Dendritic cell treated with granulocyte-macrophage colony-stimulating factor and Interleukin-4, amounts not matched to agents 40 ng/mL and 50 ng/mL, for 4 days (primary cell): Measurements from ENCODE around the gene PSMD14.
A peak's percentile ranks its signal among the peaks of the same experiment; 100 is the strongest.

Experiments
- H3K27ac Mint-ChIP-seq: one replicate; pipeline ENCODE4 v1.8.0; 2022; ENCODE audit warnings: mild to moderate bottlenecking, mixed read lengths
- H3K27me3 Mint-ChIP-seq: one replicate; pipeline ENCODE4 v1.8.0; 2022; ENCODE audit warnings: mild to moderate bottlenecking, mixed read lengths
- H3K36me3 Mint-ChIP-seq: one replicate; pipeline ENCODE4 v1.8.0; 2022; ENCODE audit warnings: low read depth, mixed read lengths
- H3K4me1 Mint-ChIP-seq: one replicate; pipeline ENCODE4 v1.8.0; 2022; ENCODE audit warnings: low read depth, mixed read lengths
- H3K4me3 Mint-ChIP-seq: one replicate; pipeline ENCODE4 v1.8.0; 2022; ENCODE audit warnings: mild to moderate bottlenecking, moderate library complexity, mixed read lengths
- H3K9me3 Mint-ChIP-seq: one replicate; pipeline ENCODE4 v1.8.0; 2022; ENCODE audit warnings: mixed read lengths
- intact Hi-C: fragments of 100-400 bp; cut with micrococcal nuclease; formaldehyde crosslinking; loops from one replicate; pipeline ENCODE4 v1.15.0; 2022

Gene PSMD14

DNA sequence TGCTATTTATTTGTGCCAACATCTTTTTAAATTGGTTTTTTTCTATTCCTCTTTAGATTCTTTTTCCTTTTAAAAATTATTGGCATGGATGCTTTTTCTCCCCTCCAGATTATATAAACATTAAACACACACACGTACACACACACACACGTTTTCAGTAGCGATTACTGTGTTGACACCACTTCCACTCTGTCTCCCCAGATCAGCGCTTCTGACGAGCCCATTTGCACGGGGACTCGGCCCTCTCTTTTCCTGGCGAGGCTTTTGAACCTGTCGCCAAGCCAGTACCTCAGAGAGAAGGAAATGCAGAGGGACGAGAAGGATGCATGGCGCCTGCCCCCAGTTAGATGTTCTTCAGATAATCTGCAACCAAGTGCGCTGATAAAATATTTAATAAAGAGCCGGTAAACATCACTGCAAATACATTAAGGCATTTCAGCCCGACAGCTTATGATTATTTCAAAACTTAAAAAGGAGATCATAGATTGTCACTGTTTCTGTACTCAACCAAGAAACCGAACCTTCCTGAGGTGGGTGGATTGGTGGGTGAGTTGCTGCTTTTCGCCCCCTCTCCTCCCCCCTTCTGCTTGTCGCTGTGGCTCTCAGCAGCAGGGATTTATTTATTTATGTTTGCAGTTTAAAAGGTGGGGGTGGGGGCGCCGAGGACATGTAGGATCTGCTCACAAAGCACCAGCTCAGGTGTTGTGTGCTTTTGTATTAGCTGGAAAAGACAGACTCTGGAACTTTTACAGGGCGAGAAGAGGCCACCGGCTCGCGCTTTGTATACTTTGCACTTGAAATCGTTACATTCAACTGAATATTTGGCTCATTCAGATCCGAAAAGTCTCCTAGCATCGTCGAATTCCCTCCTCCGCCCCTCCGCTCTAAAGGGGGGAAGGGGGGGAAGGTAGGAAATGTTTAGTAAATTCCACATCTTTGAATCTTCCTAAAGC is 107.1 kb downstream of the PSMD14 start:
- intact Hi-C loops, result no loop called here
- peak overlapping the region; percentile 70 for H3K4me3 Mint-ChIP-seq
- no peaks in the 10 kb centered on the region for H3K9me3 Mint-ChIP-seq
- no peak overlapping the region for H3K27ac Mint-ChIP-seq
- H3K36me3 Mint-ChIP-seq, result peaks cover 9% of the 10 kb centered on the region
- peaks cover 74% of the 10 kb centered on the region for H3K27me3 Mint-ChIP-seq
- peaks cover 49% of the 10 kb centered on the region for H3K4me1 Mint-ChIP-seq

DNA sequence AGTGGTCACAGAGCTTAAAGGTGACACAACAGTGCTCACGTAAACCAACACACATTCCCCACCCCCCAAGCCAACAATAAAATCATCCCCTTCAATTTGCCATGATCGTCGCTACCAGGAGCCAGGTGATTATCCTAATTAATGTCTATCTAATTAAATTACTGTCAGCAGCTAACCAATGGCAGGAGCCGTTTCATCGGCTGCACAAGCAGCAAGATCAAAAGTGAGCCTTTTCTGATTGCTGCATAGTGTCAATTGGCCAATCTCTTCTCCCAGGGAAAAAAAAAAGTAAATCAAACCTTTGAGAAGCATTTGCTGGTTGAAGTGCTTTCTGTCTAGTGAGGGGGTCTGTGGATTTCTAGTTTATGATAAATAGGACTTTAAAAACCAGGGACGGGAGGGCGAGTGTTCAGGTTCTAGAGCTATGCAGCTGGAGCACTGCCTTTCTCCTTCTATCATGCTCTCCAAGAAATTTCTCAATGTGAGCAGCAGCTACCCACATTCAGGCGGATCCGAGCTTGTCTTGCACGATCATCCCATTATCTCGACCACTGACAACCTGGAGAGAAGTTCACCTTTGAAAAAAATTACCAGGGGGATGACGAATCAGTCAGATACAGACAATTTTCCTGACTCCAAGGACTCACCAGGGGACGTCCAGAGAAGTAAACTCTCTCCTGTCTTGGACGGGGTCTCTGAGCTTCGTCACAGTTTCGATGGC is 107.9 kb downstream of the PSMD14 start, which contains the start of gene TBR1:
TSS of gene TBR1 (plus strand) at position 311 of the 721 bp plus-strand sequence. CDS start at position 425, 114 bp downstream.
- intact Hi-C loops, result no loop called here
- Mint-ChIP-seq H3K4me3 (peak within 1 kb of the TSS; percentile 70), H3K4me1 (peaks cover 49% of the 10 kb centered on the region), H3K9me3 (no peaks in the 10 kb centered on the region), H3K27me3 (peaks cover 83% of the 10 kb centered on the region), H3K36me3 (peaks cover 7% of the 10 kb centered on the region), H3K27ac (no peak within 1 kb of the TSS)

DNA sequence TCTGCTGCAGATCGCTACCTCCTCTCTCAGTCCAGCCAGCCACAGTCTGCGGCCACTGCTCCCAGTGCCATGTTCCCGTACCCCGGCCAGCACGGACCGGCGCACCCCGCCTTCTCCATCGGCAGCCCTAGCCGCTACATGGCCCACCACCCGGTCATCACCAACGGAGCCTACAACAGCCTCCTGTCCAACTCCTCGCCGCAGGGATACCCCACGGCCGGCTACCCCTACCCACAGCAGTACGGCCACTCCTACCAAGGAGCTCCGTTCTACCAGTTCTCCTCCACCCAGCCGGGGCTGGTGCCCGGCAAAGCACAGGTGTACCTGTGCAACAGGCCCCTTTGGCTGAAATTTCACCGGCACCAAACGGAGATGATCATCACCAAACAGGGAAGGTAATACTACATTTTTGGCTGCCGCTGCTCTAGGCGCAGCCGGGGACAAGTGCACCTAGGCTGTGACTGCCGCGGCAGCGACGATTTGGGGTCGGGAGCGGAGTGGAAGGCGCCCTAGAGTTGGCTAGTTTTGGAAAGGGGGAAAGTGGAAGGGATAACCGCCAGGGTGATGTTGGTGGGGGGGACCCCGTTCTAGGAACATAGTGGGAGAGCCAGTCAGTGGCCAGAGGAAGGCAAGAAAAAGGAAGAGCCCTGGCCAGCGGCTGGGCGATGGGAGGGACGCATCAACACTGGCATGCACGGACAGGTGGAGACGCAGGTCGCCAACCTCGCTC is 108.6 kb downstream of the PSMD14 start:
- H3K4me3 Mint-ChIP-seq, result no peak overlapping the region
- H3K36me3 Mint-ChIP-seq, result no peaks in the 10 kb centered on the region
- no peak overlapping the region for H3K27ac Mint-ChIP-seq
- intact Hi-C loops, result no loop called here
- H3K27me3 Mint-ChIP-seq, result peaks cover 90% of the 10 kb centered on the region
- no peaks in the 10 kb centered on the region for H3K9me3 Mint-ChIP-seq
- H3K4me1 Mint-ChIP-seq, result peaks cover 49% of the 10 kb centered on the region

DNA sequence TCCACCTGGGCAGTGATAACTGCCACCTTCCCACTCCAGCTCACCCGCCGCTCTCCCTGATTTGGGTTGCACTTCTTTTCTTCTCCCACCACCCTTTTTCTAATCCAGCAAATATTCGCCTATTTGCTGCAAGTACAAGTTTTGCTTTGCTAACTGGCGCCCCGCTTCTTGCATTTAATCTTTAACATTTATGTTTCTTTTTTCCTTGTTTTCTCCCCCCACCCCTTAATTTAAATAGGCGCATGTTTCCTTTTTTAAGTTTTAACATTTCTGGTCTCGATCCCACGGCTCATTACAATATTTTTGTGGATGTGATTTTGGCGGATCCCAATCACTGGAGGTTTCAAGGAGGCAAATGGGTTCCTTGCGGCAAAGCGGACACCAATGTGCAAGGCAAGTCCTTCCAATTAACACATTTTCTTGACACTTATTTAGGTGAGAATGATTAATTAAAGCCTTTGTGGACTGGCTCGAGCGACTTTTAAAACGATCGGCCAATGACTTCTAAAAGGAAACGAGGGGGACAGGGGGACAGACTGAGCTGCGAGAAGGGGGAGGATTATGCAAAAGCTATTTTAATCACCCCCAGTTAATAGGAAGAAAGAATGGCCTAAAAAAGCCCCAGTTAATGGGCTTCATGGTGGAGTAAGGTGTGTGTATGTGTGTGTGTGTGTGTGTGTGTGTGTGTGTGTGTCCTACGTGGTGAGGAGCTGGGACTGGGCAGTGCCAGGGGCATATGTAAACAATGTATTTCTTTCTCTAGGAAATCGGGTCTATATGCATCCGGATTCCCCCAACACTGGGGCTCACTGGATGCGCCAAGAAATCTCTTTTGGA is 109.4 kb downstream of the PSMD14 start:
- H3K36me3 Mint-ChIP-seq, result no peaks in the 10 kb centered on the region
- no peaks in the 10 kb centered on the region for H3K9me3 Mint-ChIP-seq
- H3K27ac Mint-ChIP-seq, result no peak overlapping the region
- intact Hi-C loops, result no loop called here
- no peak overlapping the region for H3K4me3 Mint-ChIP-seq
- peaks cover 98% of the 10 kb centered on the region for H3K27me3 Mint-ChIP-seq
- peaks cover 49% of the 10 kb centered on the region for H3K4me1 Mint-ChIP-seq

- Mint-ChIP-seq H3K4me1 (peaks cover 53% of the 10 kb centered on the region), H3K9me3 (no peaks in the 10 kb centered on the region), H3K27ac (no peak overlapping the region), H3K36me3 (no peaks in the 10 kb centered on the region), H3K4me3 (no peak overlapping the region), H3K27me3 (peaks cover 98% of the 10 kb centered on the region)
- intact Hi-C loops, result no loop called here
Measured at GRCh38 chr2:161418275-161418714, 110.1 kb downstream of the PSMD14 start.

DNA sequence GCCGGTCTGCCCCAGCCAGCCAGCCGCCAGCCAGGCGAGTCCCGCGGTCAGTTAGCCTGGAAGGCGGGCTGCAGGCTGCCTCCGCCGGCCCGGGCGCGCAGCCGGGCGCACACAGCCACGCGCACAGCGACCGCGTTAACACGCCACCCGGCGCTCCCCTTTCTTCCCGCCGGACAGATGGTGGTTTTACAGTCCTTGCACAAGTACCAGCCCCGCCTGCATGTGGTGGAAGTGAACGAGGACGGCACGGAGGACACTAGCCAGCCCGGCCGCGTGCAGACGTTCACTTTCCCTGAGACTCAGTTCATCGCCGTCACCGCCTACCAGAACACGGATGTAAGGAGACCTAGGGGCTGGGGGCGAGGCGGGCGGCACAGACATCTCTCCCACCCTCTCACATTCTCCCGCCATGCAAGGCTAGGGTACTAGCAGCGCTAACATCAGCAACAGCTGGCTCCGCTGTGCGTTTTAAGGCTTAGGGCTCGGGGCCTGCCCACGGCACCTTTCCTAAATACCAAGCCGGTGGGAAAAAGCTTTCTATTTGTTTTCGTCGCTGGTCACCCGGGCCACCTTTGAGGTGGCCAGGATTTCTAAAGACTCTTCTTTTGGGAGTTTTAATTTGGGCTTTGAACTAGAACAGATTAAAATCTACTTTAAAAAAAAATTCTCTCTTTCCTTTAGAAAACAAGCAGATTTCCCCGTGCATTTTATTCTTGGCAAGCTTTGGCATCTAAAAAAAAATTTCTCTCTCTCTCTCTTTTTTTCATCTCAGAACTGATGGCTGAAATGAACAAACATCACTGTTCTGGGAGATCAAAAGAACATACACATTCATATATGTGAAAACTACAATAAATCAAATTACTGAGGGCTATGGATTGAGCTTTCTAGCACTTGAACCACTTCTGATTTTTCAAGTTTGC is 110.8 kb downstream of the PSMD14 start:
- H3K4me1 Mint-ChIP-seq, result peaks cover 53% of the 10 kb centered on the region
- H3K27me3 Mint-ChIP-seq, result peaks cover 96% of the 10 kb centered on the region
- no peak overlapping the region for H3K4me3 Mint-ChIP-seq
- no peaks in the 10 kb centered on the region for H3K9me3 Mint-ChIP-seq
- no peaks in the 10 kb centered on the region for H3K36me3 Mint-ChIP-seq
- H3K27ac Mint-ChIP-seq, result no peak overlapping the region
- intact Hi-C loops, result no loop called here

- no peak overlapping the region for H3K4me3 Mint-ChIP-seq
- H3K27ac Mint-ChIP-seq, result no peak overlapping the region
- intact Hi-C loops, result no loop called here
- peaks cover 52% of the 10 kb centered on the region for H3K4me1 Mint-ChIP-seq
- H3K9me3 Mint-ChIP-seq, result no peaks in the 10 kb centered on the region
- no peaks in the 10 kb centered on the region for H3K36me3 Mint-ChIP-seq
- H3K27me3 Mint-ChIP-seq, result peaks cover 96% of the 10 kb centered on the region
Measured at GRCh38 chr2:161419638-161420190, 111.5 kb downstream of the PSMD14 start.

- intact Hi-C loops, result no loop called here
- Mint-ChIP-seq H3K9me3 (no peaks in the 10 kb centered on the region), H3K27me3 (peaks cover 96% of the 10 kb centered on the region), H3K36me3 (no peaks in the 10 kb centered on the region), H3K27ac (no peak overlapping the region), H3K4me3 (no peak overlapping the region), H3K4me1 (peaks cover 44% of the 10 kb centered on the region)
Measured at GRCh38 chr2:161420406-161421074, 112.3 kb downstream of the PSMD14 start.

GRCh38 chr2:161421686-161422085 is 113.5 kb downstream of the PSMD14 start:
- no peak overlapping the region for H3K27ac Mint-ChIP-seq
- intact Hi-C loops, result no loop called here
- peaks cover 94% of the 10 kb centered on the region for H3K27me3 Mint-ChIP-seq
- H3K4me3 Mint-ChIP-seq, result no peak overlapping the region
- no peaks in the 10 kb centered on the region for H3K36me3 Mint-ChIP-seq
- H3K4me1 Mint-ChIP-seq, result peaks cover 38% of the 10 kb centered on the region
- H3K9me3 Mint-ChIP-seq, result no peaks in the 10 kb centered on the region

GRCh38 chr2:161422816-161423403 is 114.7 kb downstream of the PSMD14 start:
- peaks cover 39% of the 10 kb centered on the region for H3K4me1 Mint-ChIP-seq
- H3K36me3 Mint-ChIP-seq, result no peaks in the 10 kb centered on the region
- H3K4me3 Mint-ChIP-seq, result peak overlapping the region; percentile 58
- H3K27ac Mint-ChIP-seq, result no peak overlapping the region
- H3K9me3 Mint-ChIP-seq, result no peaks in the 10 kb centered on the region
- peaks cover 93% of the 10 kb centered on the region for H3K27me3 Mint-ChIP-seq
- intact Hi-C loops, result no loop called here

- peak overlapping the region; percentile 67 for H3K4me3 Mint-ChIP-seq
- peaks cover 35% of the 10 kb centered on the region for H3K4me1 Mint-ChIP-seq
- H3K36me3 Mint-ChIP-seq, result no peaks in the 10 kb centered on the region
- H3K27ac Mint-ChIP-seq, result no peak overlapping the region
- intact Hi-C loops, result no loop called here
- H3K27me3 Mint-ChIP-seq, result peaks cover 93% of the 10 kb centered on the region
- no peaks in the 10 kb centered on the region for H3K9me3 Mint-ChIP-seq
Measured at GRCh38 chr2:161423421-161424393, 115.5 kb downstream of the PSMD14 start.
